Small intestine (tissue), 7 donors: ENCODE data around the gene SLIT1. TPM values are rescaled to one million over a fixed set of nuclear protein-coding genes. Genes with fewer than 3 reads are reported as not detected.

ENCODE experiments used
- DNase-seq, 2 donors: peaks; one replicate each; pipeline versions ENCODE4 v3.0.0 to v3.0.0-alpha.2; 2013
- FAIRE-seq: peaks from 2 replicates; lab custom pipeline; 2012; peaks lifted over from hg19 to GRCh38; lab: Jason Lieb, UNC
- H3K27ac ChIP-seq, 3 donors: one replicate each; pipeline ENCODE4 v1.5.1; 2013; ENCODE audit warnings: low read length in 2 of 3, mild to moderate bottlenecking in 2 of 3, control low read depth in 1 of 3, inconsistent platforms in 1 of 3, low read depth in 1 of 3, moderate library complexity in 1 of 3
- H3K27me3 ChIP-seq, 3 donors: one replicate each; pipeline ENCODE4 v1.6.1; 2013; ENCODE audit warnings: low read length in 3 of 3, inconsistent platforms in 1 of 3; ENCODE audit not compliant: control insufficient read depth in 3 of 3, insufficient read depth in 3 of 3
- H3K36me3 ChIP-seq, 3 donors: one replicate each; pipeline ENCODE4 v1.6.1; 2013; ENCODE audit warnings: low read length in 3 of 3, inconsistent platforms in 1 of 3, low read depth in 1 of 3, mild to moderate bottlenecking in 1 of 3, moderate library complexity in 1 of 3; ENCODE audit not compliant: control insufficient read depth in 3 of 3, insufficient read depth in 2 of 3
- H3K4me1 ChIP-seq, 3 donors: one replicate each; pipeline ENCODE4 v1.6.1; 2013; ENCODE audit warnings: low read length in 2 of 3, inconsistent platforms in 1 of 3, low read depth in 1 of 3, mild to moderate bottlenecking in 1 of 3, moderate library complexity in 1 of 3; ENCODE audit not compliant: control insufficient read depth in 3 of 3, insufficient read depth in 2 of 3
- H3K4me3 ChIP-seq, 3 donors: one replicate each; pipeline ENCODE4 v1.5.1; 2013; ENCODE audit warnings: low read length in 3 of 3, control low read depth in 1 of 3, inconsistent platforms in 1 of 3, low read depth in 1 of 3, mild to moderate bottlenecking in 1 of 3, moderate library complexity in 1 of 3
- H3K9me3 ChIP-seq, 2 donors: one replicate each; pipeline ENCODE4 v1.6.1; 2013; ENCODE audit warnings: low read depth in 1 of 2, low read length in 1 of 2; ENCODE audit not compliant: control insufficient read depth in 2 of 2, insufficient read depth in 1 of 2
- WGBS, 3 donors: extraction: QIAGEN DNeasy Blood & Tissue Kit; methylation state at CpG; one replicate each; pipeline ENCODE4 v1.1.7; 2013; 5-methylcytosine and 5-hydroxymethylcytosine counted together
- polyA plus RNA-seq, 4 donors: library from polyadenylated mRNA; stranded (reverse) in 3 of 4; unstranded in 1 of 4; fragments of 200-250 nt in 3 of 4; fragments of 120-200 nt in 1 of 4; gene quantifications; one replicate each; pipeline versions ENCODE4 v1.2.1 to v1.2.3, GENCODE V29; 2013
- donor health status: healthy with polysubstance abuse.
- donor health status: control.
- donor health status: control.
- donor health status: Bipolar disorder and iron deficiency.
- donor health status: healthy.

The SLIT1 gene
- polyA plus RNA-seq, 4 donors: under 0.01 to 0.40 (median 0.12) TPM; not detected in 1

DNA sequence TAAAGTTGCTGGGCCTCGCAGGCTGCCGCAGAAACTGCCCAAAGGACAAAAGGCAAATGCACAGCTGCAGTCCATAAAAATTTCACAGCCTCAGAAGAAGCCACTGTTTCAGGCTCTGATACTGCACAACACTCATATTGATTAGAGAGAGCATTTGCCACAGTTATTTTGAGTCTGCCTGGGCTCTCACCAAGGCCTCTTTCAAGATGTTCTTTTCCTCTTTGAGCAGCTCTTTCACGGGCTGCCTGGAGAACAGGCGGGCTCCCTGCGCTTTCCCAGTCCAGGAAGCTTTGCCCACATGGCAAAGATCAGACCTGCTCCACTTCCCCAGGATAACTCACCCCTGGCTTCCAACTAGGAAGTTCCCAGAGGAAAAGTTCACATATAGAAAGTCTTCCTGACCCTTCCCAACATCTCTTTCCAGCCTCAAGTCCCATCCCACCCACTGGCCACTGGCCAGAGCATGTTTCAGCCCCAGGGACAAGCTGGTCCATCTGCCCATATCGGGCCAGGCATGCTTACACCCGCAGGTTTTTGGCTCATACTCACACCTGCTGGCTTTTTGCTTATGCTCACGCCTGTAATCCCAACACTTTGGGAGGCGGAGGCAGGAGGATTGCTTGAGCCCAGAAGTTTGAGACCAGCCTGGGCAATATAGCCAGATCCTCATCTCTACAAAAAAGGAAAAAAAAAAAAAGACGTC is 3.3 kb downstream of the SLIT1 start:
- no peak for DNase-seq
- 79 to 83% (median 81%) methylated on average over 10 of the region's 10 CpGs for WGBS, 3 donors
- Histone ChIP-seq H3K27me3 (peaks cover 7 to 59% (median 43%) of the 10 kb centered on the region in 3 donors), H3K36me3 (no peaks in the 10 kb centered on the region), H3K4me1 (peaks cover 0 to 6% (median 0%) of the 10 kb centered on the region in 3 donors), H3K27ac (no peak overlapping the region), H3K9me3 (no peaks in the 10 kb centered on the region), H3K4me3 (no peak overlapping the region)
- FAIRE-seq: no peak

DNA sequence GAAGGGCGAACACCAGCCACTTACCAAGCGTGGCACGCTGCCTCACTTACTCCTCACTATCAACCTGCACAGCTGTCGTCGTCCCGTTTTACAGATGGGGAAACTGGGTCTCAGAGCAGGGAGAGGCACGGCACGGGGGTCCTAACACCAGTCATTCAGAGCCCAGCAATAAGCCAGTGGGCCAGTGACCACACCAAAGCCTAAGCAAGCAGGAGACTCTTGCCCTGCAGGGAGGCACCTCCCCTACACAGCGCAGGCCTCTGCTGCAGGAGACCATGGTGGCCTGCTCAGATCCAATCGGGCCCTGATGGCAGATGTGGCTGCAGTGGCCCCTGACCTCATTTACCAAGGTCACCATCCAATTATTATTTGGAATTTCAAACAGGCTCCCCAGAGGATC is 4.8 kb downstream of the SLIT1 start:
- no peak for DNase-seq
- Histone ChIP-seq H3K4me1 (peaks cover 0 to 6% (median 0%) of the 10 kb centered on the region in 3 donors), H3K36me3 (no peaks in the 10 kb centered on the region), H3K27ac (no peak overlapping the region), H3K27me3 (peaks cover 6 to 48% (median 33%) of the 10 kb centered on the region in 3 donors), H3K4me3 (no peak overlapping the region), H3K9me3 (no peaks in the 10 kb centered on the region)
- FAIRE-seq: no peak
- 87 to 94% (median 89%) methylated on average over 10 of the region's 10 CpGs for WGBS, 3 donors

DNA sequence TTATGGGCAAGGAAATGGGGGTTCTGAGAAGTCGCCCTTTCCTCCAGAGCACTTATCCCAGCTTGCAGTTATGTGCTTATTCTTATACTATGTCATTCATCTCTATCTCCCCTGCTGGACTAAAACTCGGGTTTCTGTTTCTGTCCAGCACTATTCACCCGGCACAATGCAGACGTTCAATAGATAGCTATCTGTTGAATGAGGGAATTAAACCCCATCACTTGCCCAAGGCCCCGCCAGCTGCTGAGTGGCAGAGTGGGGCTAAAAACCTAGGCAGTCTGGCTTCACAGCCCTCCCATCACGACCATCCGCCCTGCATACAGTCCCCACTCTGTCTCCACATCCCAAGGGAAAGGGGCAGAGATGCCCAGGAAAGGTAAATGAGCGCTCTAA is 5.4 kb downstream of the SLIT1 start:
- no peak for DNase-seq
- Histone ChIP-seq H3K27ac (no peak overlapping the region), H3K9me3 (no peaks in the 10 kb centered on the region), H3K4me1 (peaks cover 0 to 5% (median 0%) of the 10 kb centered on the region in 3 donors), H3K27me3 (peaks cover 6 to 44% (median 29%) of the 10 kb centered on the region in 3 donors), H3K4me3 (no peak overlapping the region), H3K36me3 (no peaks in the 10 kb centered on the region)
- 59 to 71% (median 61%) methylated on average over 8 of the region's 8 CpGs for WGBS, 3 donors
- no peak for FAIRE-seq

DNA sequence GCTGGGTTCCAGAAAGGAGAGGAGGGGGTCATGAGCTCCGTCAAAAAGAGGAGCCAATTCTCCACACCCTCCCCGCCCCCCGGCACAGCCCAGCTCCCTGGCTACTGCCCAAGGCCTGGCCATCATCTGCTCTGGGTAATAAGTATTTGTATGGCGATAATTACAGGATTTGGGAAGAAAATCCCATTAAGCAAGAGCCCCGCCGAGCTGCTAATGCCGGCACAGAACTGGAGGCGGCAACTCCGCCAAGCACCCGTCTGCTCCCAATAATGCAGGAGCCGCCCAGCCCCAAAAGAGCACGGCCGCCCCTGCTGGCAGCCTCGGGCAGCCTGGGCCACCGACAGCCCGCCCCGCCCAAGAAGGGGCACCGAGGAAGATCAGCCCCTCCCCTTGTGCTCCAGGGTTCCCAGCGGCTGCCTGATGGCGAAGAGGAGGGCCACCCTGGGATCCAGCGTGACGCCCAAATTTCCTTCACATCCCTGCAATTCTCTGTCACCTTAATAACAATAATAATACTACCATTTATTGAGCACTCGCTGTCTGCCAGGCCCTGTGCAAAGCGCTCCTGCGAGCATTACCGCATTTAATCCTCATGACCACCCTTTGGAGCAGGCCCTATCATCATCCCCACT is 5.9 kb downstream of the SLIT1 start:
- WGBS, 3 donors: 24 to 34% (median 24%) methylated on average over 26 of the region's 26 CpGs
- DNase-seq (no peak), FAIRE-seq (no peak)
- Histone ChIP-seq H3K4me1 (peaks cover 0 to under 1% (median 0%) of the 10 kb centered on the region in 3 donors), H3K27me3 (peaks cover 2 to 39% (median 24%) of the 10 kb centered on the region in 3 donors), H3K27ac (no peak overlapping the region), H3K9me3 (no peaks in the 10 kb centered on the region), H3K4me3 (no peak overlapping the region), H3K36me3 (no peaks in the 10 kb centered on the region)

DNA sequence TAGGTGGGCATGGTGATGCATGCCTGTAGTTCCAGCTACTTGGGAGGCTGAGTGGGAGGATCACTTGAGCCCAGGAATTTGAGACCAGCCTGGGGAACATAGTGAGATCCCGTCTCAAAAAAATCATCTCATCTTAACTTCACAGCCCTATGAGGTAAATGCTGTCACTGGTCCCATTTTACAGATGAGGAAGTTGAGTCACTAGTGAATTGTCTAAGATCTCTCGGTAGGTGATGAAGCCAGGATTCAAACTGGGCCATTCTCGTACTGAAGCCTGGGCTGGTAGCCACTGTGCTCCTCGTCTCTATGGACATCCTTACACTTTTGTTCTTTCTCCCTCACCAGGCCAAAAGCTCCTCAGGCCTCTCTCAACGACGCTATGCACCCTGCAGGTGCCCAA is 6.4 kb downstream of the SLIT1 start:
- Histone ChIP-seq H3K4me1 (no peaks in the 10 kb centered on the region), H3K9me3 (no peaks in the 10 kb centered on the region), H3K27me3 (peaks cover 0 to 33% (median 24%) of the 10 kb centered on the region in 3 donors), H3K36me3 (no peaks in the 10 kb centered on the region), H3K4me3 (no peak overlapping the region), H3K27ac (no peak overlapping the region)
- DNase-seq: no peak
- no peak for FAIRE-seq
- WGBS, 3 donors: 40 to 52% (median 46%) methylated on average over 6 of the region's 6 CpGs

DNA sequence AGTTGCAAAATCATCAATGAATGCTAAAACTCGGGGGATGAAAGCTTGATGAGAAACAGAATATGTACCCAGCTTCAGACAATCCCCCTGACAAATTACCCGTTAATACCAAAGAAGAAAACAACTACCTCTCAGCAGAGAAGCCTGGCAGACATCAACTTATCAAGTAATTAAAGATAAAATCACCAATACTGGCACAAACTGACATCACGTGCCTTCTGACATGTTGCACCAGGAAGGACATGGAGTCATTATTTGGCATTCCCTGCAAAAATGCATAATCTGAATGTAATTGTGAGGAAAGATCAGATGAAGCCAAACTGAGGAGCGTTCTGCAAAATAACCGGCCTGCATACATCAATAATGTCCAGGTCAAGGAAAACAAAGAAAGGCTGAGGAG is 7.7 kb downstream of the SLIT1 start:
- FAIRE-seq: no peak
- Histone ChIP-seq H3K27me3 (peaks cover 0 to 24% (median 17%) of the 10 kb centered on the region in 3 donors), H3K27ac (no peak overlapping the region), H3K9me3 (no peaks in the 10 kb centered on the region), H3K4me1 (no peaks in the 10 kb centered on the region), H3K36me3 (no peaks in the 10 kb centered on the region), H3K4me3 (no peak overlapping the region)
- no peak for DNase-seq
- WGBS, 3 donors: 61 to 65% (median 65%) methylated on average over 5 of the region's 5 CpGs

DNA sequence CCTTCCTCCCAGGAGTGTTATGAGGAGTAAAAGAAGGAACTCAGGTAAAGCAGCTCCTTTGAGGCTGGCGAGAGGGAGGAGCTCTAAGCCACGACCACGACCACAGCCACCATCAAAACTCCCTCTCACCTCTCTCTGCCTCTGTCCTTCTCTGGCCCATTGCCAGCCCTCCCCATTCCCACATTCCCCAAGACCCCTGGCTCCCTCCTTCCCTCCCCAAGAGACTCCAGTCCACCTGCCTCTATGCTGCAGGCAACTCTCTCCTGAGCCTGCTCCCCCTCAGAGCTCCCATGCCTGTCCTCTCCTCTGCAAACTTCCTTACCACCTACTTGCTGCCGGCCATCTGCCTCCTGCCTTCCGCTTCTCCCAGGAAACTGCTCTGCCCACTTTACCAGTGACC is 9.5 kb downstream of the SLIT1 start:
- FAIRE-seq: no peak
- no peak overlapping the region for H3K27ac ChIP-seq
- H3K27me3 ChIP-seq: peaks cover 0 to 22% (median 17%) of the 10 kb centered on the region in 3 donors
- no peaks in the 10 kb centered on the region for H3K9me3 ChIP-seq
- WGBS, 3 donors: 54 to 61% (median 60%) methylated on average over 5 of the region's 5 CpGs
- no peak for DNase-seq
- H3K4me3 ChIP-seq: no peak overlapping the region
- H3K36me3 ChIP-seq: no peaks in the 10 kb centered on the region
- H3K4me1 ChIP-seq: no peaks in the 10 kb centered on the region

DNA sequence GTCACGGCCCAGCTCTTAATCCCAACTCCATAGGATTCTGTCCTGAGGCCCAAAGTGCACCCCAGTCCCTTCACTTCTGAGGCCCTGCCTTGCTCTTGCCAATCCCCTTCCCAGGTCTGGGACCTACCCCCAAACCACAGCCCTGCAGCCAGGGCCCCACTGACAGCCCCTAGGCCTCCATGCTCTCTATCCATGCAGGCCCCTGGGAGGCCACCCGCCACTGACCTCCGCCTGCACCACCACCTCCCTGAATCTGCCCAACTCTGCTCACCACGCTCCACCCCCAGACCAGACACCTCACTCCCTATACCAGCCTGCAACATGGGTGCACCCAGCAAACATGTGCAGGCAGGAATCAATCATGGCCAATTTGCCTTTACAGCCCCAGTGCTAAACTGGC is 10.2 kb downstream of the SLIT1 start:
- FAIRE-seq (no peak), DNase-seq (no peak)
- Histone ChIP-seq H3K4me3 (no peak overlapping the region), H3K27me3 (peaks cover 0 to 22% (median 12%) of the 10 kb centered on the region in 3 donors), H3K4me1 (no peaks in the 10 kb centered on the region), H3K9me3 (no peaks in the 10 kb centered on the region), H3K27ac (no peak overlapping the region), H3K36me3 (no peaks in the 10 kb centered on the region)
- 91% methylated on average over 4 of the region's 4 CpGs for WGBS, 3 donors
